Ectodermal cell (in vitro differentiated cells): ENCODE measurements around the gene C1orf21.

ENCODE experiments used
- H3K27ac ChIP-seq: 2 replicates; pipeline ENCODE4 v1.7.0; 2013; ENCODE audit warnings: mild to moderate bottlenecking, low read depth, low read length; ENCODE audit not compliant: insufficient read depth, poor library complexity, severe bottlenecking
- H3K27me3 ChIP-seq: 2 replicates; pipeline ENCODE4 v1.7.0; 2013; ENCODE audit warnings: mild to moderate bottlenecking, low read length; ENCODE audit not compliant: insufficient read depth, control insufficient read depth, poor library complexity, severe bottlenecking
- H3K36me3 ChIP-seq: one replicate; pipeline ENCODE4 v1.7.0; 2013; ENCODE audit warnings: low read length; ENCODE audit not compliant: control insufficient read depth, insufficient read depth
- H3K4me1 ChIP-seq: one replicate; pipeline ENCODE4 v1.7.0; 2013; ENCODE audit warnings: low read length; ENCODE audit not compliant: control insufficient read depth, insufficient read depth
- H3K4me3 ChIP-seq: 2 replicates; pipeline ENCODE4 v1.7.0; 2013; ENCODE audit warnings: low read depth, low read length, control low read depth; ENCODE audit not compliant: insufficient read depth
- H3K9me3 ChIP-seq: 2 replicates; pipeline ENCODE4 v1.7.0; 2013; ENCODE audit warnings: mild to moderate bottlenecking, low read length, moderate library complexity; ENCODE audit not compliant: control insufficient read depth
- WGBS, 2 experiments: methylation state at CpG; one replicate each; pipeline ENCODE4 v1.1.7; 2013; ENCODE audit warnings: missing lambda C conversion rate in 2 of 2; 5-methylcytosine and 5-hydroxymethylcytosine counted together

The C1orf21 gene

DNA sequence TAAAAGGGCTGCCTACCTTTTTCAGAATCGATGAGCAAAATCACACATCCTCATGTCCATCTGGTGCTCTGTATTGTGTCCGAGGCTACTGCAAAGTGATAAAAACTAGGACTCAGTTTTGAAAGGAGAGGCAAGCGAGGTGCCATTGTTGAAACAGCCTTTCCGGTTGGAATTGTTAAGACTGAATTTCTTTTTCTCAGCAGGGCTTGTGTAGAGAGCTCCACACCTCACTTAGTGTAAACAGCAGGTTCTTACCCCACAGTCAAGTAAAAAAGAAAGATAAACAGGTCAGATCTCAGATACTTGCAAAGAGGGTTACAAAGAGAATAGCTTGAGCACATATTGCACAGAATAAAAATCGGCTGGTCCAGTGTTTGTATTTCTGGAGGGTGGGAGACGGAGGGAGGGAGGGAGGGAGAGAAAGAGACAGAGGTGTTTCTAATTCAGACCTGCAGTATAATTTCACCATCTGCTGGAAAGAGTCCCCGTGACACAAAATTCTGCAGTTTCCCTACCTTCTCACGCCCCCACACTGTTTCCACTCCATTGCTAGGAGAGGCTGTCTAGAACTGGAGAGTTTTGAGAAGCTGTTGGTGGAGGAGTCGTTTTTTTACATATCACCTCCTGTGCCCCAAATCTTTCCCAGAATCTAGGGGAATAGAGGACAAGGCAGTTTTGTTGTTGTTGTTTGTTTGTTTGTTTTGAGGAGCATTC, 285.3 kb downstream of the C1orf21 start:
- no peaks in the 10 kb centered on the region for H3K27me3 ChIP-seq
- H3K9me3 ChIP-seq, result no peaks in the 10 kb centered on the region
- H3K4me1 ChIP-seq, result no peaks in the 10 kb centered on the region
- WGBS, 2 experiments, result 73% methylated on average over 8 of the region's 9 CpGs
- H3K4me3 ChIP-seq, result no peak overlapping the region
- no peak overlapping the region for H3K27ac ChIP-seq
- H3K36me3 ChIP-seq, result no peaks in the 10 kb centered on the region

DNA sequence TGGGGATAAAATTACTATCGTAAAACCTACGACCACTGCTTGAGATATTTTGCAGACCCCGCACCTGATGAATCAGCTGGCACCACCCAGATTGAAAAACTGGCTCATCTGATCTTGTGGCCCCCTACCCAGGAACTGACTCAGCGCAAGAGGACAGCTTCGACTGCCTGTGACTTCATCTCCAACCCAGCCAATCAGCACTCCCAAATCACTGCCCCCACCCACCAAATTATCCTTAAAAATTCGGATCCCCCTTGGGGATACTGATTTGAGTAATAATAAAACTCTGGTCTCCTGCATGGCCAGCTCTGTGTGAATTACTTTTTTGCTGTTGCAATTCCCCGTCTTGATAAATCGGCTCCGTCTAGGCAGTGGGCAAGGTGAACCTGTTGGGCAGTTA, 286.5 kb downstream of the C1orf21 start:
- H3K4me3 ChIP-seq, result no peak overlapping the region
- H3K9me3 ChIP-seq, result no peaks in the 10 kb centered on the region
- no peak overlapping the region for H3K27ac ChIP-seq
- H3K36me3 ChIP-seq, result no peaks in the 10 kb centered on the region
- WGBS, 2 experiments, result 75 to 76% methylated on average over 9 of the region's 9 CpGs
- H3K4me1 ChIP-seq, result no peaks in the 10 kb centered on the region
- no peaks in the 10 kb centered on the region for H3K27me3 ChIP-seq

DNA sequence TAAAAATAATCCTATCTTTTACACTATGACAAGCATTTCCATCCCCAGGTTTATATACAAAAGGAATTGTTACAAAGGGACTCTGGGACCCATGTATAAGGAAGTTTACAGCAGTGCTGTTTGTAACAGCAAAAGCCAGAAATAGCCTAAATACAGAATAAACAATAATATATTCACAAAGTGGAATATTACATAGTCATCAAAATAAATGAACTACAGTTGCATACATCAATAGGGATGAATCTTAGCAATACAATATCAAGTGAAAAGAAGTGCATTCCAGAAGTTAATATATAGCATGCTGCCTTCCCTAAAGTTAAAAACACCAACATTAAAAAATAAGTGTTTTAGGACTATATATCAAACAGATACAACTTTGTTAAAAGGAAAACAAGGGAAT, 290.5 kb downstream of the C1orf21 start:
- no peaks in the 10 kb centered on the region for H3K4me1 ChIP-seq
- no peak overlapping the region for H3K4me3 ChIP-seq
- H3K27ac ChIP-seq, result no peak overlapping the region
- H3K36me3 ChIP-seq, result no peaks in the 10 kb centered on the region
- no peaks in the 10 kb centered on the region for H3K27me3 ChIP-seq
- H3K9me3 ChIP-seq, result no peaks in the 10 kb centered on the region
